Measurements from ENCODE around the gene PJA1. TPM values are rescaled to one million over a fixed set of nuclear protein-coding genes. Genes with fewer than 3 reads are reported as not detected.

PJA1 gene
- total and polyA plus RNA-seq, 9 donors: 76.2 to 90.8 (median 82.1) TPM

DNA sequence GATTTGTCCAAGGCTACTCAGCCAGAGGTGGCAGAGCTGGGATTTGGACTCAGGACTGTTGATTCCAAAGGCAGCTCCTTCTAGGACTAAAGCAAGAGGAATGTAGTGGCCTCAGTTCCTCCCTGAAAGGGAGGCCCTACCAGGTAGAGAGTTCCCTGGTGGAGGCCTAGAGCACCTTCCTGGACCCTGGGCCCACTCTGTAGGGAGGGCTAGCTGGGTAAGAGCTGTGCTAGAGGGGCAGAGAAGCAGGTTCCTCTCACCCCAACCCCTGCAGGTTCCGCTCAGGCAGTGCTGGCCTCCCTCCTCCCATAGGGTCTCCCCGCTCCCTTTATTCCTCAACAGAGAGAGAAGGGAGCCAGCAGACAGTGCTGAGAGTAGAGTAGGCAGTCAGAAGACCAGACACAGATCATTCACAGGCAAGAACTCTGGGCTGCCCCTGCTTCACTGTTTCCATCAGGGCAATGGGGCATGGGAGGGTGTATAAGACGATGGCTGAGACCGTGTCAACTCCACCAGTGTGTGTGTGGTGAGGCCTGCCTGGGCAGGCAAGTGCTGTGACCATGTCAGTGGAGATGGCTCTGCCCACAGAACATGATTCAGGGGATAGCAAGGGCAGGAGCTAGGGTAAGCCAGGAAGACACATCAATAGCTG, 12.4 kb upstream of the PJA1 start:
- WGBS (ENCODE audit: insufficient coverage): 100% methylated on average over 2 of the region's 4 CpGs
- no peaks in the 10 kb centered on the region for H3K36me3 ChIP-seq (ENCODE audit: control insufficient read depth, insufficient read depth, low read length)
- no peaks in the 10 kb centered on the region for H3K9me3 ChIP-seq (replicated peaks; ENCODE audit: control insufficient read depth, low read depth, low read length)
- H3K4me3 ChIP-seq (ENCODE audit: low read length): no peak overlapping the region
- H3K4me1 ChIP-seq (ENCODE audit: control insufficient read depth, insufficient read depth, low read length): no peaks in the 10 kb centered on the region
- no peak overlapping the region for H3K27ac ChIP-seq (ENCODE audit: low read length)
- no peak for DNase-seq
- peaks cover 48% of the 10 kb centered on the region for H3K27me3 ChIP-seq (ENCODE audit: control insufficient read depth, insufficient read depth, low read length)

DNA sequence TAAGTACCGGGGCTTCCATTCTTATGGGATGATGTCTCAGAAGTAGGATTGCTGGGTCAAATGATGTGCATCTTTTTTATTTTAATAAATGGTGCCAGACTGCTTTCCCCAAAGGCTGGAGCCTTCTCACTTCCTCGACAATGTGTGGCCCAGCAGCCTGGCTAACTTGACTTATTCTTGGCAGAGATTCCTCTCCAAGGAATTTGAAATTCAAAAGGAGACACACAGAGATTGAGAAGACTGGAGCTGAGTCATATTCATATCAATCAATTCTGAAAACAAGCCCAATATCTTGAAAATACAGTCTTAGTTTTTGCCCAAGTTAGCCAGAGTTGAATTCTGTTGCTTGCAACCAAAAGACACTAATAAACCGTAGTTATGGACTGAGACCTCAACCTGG, 10.8 kb upstream of the PJA1 start:
- Histone ChIP-seq H3K27me3 (ENCODE audit: control insufficient read depth, insufficient read depth, low read length) (peaks cover 42% of the 10 kb centered on the region), H3K4me3 (ENCODE audit: low read length) (no peak overlapping the region), H3K4me1 (ENCODE audit: control insufficient read depth, insufficient read depth, low read length) (no peaks in the 10 kb centered on the region), H3K36me3 (ENCODE audit: control insufficient read depth, insufficient read depth, low read length) (no peaks in the 10 kb centered on the region), H3K27ac (ENCODE audit: low read length) (no peak overlapping the region), H3K9me3 (replicated peaks; ENCODE audit: control insufficient read depth, low read depth, low read length) (no peaks in the 10 kb centered on the region)
- WGBS (ENCODE audit: insufficient coverage): 72% methylated on average over 2 of the region's 3 CpGs
- no peak for DNase-seq

DNA sequence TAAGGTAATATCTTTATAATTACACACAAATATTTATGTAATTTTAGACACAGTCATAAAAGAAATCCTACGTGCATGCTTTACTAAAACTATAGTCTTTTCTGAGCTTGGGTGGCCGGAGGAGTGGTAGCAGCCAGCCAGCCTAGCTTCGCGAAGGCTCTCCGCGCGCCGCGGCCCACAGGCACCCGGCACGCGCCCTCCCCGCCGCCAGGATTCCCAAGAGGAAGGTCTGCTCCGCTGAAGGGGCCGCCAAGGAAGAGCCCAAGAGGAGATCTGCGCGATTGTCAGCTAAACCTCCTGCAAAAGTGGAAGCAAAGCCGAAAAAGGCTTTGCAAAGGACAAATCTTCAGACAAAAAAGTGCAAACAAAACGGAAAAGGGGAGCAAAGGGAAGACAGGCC, 8.7 kb upstream of the PJA1 start:
- H3K4me3 ChIP-seq (ENCODE audit: low read length): no peak overlapping the region
- WGBS (ENCODE audit: insufficient coverage): 31% methylated on average over 18 of the region's 20 CpGs
- no peak overlapping the region for H3K27ac ChIP-seq (ENCODE audit: low read length)
- no peaks in the 10 kb centered on the region for H3K9me3 ChIP-seq (replicated peaks; ENCODE audit: control insufficient read depth, low read depth, low read length)
- no peaks in the 10 kb centered on the region for H3K36me3 ChIP-seq (ENCODE audit: control insufficient read depth, insufficient read depth, low read length)
- no peak for DNase-seq
- H3K27me3 ChIP-seq (ENCODE audit: control insufficient read depth, insufficient read depth, low read length): peaks cover 28% of the 10 kb centered on the region
- no peaks in the 10 kb centered on the region for H3K4me1 ChIP-seq (ENCODE audit: control insufficient read depth, insufficient read depth, low read length)

DNA sequence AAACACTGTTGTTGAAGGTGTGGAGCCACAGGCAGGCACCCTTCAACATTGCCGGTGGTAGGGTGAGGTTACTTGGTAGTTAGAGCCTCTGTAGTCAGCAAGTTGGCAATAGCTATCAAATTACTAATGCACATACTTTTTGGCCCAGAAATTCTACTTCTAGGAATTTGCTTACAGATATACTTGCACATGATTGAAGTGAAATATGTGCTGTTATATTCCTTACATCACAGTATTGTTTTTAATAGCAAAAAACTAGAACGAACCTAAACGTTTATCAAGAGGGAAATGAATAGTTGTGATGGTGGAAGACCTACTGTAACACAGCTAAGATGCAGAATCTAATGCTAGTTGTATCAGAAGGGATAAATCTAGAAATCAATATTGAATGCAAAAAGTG, 7.7 kb upstream of the PJA1 start:
- Histone ChIP-seq H3K4me3 (ENCODE audit: low read length) (no peak overlapping the region), H3K27ac (ENCODE audit: low read length) (no peak overlapping the region), H3K36me3 (ENCODE audit: control insufficient read depth, insufficient read depth, low read length) (no peaks in the 10 kb centered on the region), H3K27me3 (ENCODE audit: control insufficient read depth, insufficient read depth, low read length) (peaks cover 22% of the 10 kb centered on the region), H3K4me1 (ENCODE audit: control insufficient read depth, insufficient read depth, low read length) (no peaks in the 10 kb centered on the region), H3K9me3 (replicated peaks; ENCODE audit: control insufficient read depth, low read depth, low read length) (no peaks in the 10 kb centered on the region)
- no peak for DNase-seq
- no CpG with 5 or more reads among the region's 3 CpGs for WGBS (ENCODE audit: insufficient coverage)

DNA sequence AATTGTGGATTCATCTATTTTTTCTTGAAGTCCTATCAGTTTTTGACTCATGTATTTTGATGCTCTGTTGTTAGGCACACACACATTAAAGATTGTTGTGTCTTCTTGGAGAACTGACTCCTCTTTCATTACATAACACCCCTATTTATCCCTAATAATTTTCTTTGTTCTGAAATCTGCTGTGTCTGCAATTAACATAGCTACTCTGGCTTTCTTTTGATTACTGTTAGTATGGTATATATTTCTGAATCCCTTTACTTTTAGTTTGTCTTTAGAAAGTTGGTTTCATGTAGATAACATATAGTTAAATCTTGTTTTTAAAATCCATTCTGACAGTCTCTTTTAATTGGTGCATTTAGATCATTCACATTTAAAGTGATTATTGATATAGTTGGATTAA, 5.1 kb upstream of the PJA1 start:
- Histone ChIP-seq H3K4me3 (ENCODE audit: low read length) (no peak overlapping the region), H3K9me3 (replicated peaks; ENCODE audit: control insufficient read depth, low read depth, low read length) (no peaks in the 10 kb centered on the region), H3K36me3 (ENCODE audit: control insufficient read depth, insufficient read depth, low read length) (no peaks in the 10 kb centered on the region), H3K27me3 (ENCODE audit: control insufficient read depth, insufficient read depth, low read length) (peaks cover 9% of the 10 kb centered on the region), H3K4me1 (ENCODE audit: control insufficient read depth, insufficient read depth, low read length) (no peaks in the 10 kb centered on the region), H3K27ac (ENCODE audit: low read length) (no peak overlapping the region)
- DNase-seq: no peak

DNA sequence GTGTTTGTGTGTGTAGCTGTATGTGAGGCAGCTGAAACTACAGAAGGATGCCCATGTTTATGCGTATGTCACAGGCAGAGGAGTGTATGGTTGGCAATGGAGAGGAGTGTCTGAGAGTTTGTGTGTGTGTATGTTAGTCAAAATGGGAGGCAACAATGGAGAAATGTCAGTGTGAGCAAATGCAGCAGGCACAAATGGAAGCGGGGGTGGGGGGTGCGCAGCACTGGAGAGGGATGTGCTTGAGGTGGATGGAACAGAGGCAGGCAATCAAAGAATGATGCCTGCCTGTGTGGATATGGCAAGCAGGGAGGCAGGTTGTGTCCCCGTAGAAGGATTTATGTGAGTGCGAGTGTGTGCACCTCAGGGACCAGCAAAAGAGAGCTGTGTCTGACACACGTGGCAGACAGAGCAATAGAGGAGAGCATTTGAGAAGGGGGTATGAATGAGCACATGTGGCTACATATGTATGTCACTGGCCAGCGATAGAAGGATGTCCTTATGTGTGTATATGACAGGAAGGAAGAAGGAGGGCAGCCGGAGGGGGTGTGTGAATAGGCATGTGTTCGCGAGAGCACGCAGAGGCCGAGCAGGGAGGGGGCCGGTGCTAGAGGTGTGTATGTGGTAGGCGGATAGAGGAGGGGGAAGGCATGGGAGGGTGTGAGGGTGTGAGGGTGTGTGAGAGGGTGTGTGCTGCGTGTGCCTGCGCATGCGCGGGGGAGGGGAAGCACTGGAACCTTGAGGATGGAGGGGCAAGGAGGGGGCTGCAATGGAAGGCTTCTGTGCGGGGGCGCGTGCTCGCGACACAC, 1.1 kb downstream of the PJA1 start:
- Histone ChIP-seq H3K4me1 (ENCODE audit: control insufficient read depth, insufficient read depth, low read length) (no peaks in the 10 kb centered on the region), H3K27me3 (ENCODE audit: control insufficient read depth, insufficient read depth, low read length) (peaks cover 26% of the 10 kb centered on the region), H3K4me3 (ENCODE audit: low read length) (peak overlapping the region; percentile 78), H3K36me3 (ENCODE audit: control insufficient read depth, insufficient read depth, low read length) (peaks cover 16% of the 10 kb centered on the region), H3K9me3 (replicated peaks; ENCODE audit: control insufficient read depth, low read depth, low read length) (no peaks in the 10 kb centered on the region), H3K27ac (ENCODE audit: low read length) (peak overlapping the region; percentile 83)
- peak; percentile 46 for DNase-seq
- 43% methylated on average over 18 of the region's 23 CpGs for WGBS (ENCODE audit: insufficient coverage)

DNA sequence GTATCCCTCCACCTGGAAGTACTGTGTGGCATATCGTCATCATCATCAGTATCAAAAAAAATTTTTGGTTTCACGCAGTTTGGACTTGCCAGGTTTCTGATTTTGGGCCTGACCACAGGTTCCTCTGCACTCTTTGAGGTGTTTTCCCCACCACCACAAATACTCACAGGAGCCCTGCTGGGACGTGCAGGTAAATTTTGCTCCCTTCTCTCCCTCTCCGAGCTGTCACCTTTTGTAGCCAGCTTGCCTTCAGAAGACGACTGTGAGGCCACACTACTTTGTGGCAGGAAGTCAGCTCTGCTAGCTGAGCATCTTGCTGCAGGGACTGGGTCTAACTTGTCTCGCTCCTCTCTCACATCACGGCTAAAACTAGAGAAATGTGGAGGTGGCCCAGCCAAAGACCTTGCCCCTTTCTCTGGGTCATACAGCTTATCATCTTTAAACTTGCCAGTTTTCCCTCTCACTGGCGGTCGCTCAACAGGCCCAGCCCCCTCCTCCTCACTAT, 2.8 kb downstream of the PJA1 start:
- H3K4me1 ChIP-seq (ENCODE audit: control insufficient read depth, insufficient read depth, low read length): peaks cover 10% of the 10 kb centered on the region
- H3K27ac ChIP-seq (ENCODE audit: low read length): no peak overlapping the region
- WGBS (ENCODE audit: insufficient coverage): 75% methylated on average over 9 of the region's 9 CpGs
- no peak for DNase-seq
- H3K9me3 ChIP-seq (replicated peaks; ENCODE audit: control insufficient read depth, low read depth, low read length): no peaks in the 10 kb centered on the region
- H3K36me3 ChIP-seq (ENCODE audit: control insufficient read depth, insufficient read depth, low read length): peaks cover 16% of the 10 kb centered on the region
- H3K4me3 ChIP-seq (ENCODE audit: low read length): no peak overlapping the region
- peaks cover 36% of the 10 kb centered on the region for H3K27me3 ChIP-seq (ENCODE audit: control insufficient read depth, insufficient read depth, low read length)

DNA sequence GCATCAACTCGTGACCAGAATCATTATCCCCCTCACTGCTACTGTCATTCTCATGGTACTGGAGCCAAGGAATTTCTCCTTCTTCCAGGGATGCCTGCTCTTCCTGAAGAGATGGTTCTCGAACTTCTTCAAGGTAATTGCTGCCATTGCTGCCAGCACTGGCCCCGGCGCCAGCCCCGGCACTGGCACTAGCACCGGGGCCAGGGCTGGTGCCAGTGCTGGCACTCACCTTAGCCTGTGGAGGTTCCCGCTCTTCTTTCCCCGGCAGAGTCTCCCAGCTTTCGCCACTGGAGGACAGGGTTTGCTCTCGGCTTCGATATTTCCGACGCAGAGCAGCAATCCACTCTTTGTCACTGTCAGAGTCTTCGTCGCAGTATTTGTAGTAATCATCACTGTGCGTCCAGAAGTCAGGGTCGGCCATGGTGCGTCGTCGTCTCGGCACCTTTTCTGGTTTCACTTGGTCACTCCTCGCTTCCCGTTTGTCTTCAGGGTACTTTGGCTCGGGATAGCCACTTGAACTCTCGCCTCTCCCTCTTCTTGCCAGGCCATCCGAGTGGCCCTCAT, 3.4 kb downstream of the PJA1 start:
- Histone ChIP-seq H3K27ac (ENCODE audit: low read length) (no peak overlapping the region), H3K4me1 (ENCODE audit: control insufficient read depth, insufficient read depth, low read length) (peaks cover 10% of the 10 kb centered on the region), H3K36me3 (ENCODE audit: control insufficient read depth, insufficient read depth, low read length) (peaks cover 16% of the 10 kb centered on the region), H3K4me3 (ENCODE audit: low read length) (no peak overlapping the region), H3K27me3 (ENCODE audit: control insufficient read depth, insufficient read depth, low read length) (peaks cover 38% of the 10 kb centered on the region), H3K9me3 (replicated peaks; ENCODE audit: control insufficient read depth, low read depth, low read length) (no peaks in the 10 kb centered on the region)
- WGBS (ENCODE audit: insufficient coverage): 85% methylated on average over 26 of the region's 26 CpGs
- DNase-seq: no peak

DNA sequence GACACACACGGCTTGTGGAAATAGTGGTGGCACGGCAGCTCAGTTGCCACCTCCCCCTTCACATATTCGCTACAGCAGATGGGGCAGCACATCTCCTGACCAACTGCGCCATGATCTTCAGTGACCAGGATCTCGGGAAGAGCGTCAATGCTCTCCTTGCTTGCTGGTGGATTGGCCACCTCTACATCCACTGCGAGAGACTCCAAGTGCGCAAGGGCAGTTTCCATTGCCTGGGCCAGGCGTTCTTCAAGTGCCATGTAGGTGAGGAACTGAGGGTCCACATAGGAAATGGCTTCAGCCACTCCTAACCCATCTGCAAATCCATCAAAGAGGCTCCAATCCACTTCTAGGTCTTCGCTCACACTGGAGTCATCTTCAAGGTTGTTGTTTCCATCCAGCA, 3.9 kb downstream of the PJA1 start:
- Histone ChIP-seq H3K9me3 (replicated peaks; ENCODE audit: control insufficient read depth, low read depth, low read length) (no peaks in the 10 kb centered on the region), H3K4me3 (ENCODE audit: low read length) (no peak overlapping the region), H3K27ac (ENCODE audit: low read length) (no peak overlapping the region), H3K4me1 (ENCODE audit: control insufficient read depth, insufficient read depth, low read length) (peaks cover 10% of the 10 kb centered on the region), H3K36me3 (ENCODE audit: control insufficient read depth, insufficient read depth, low read length) (peaks cover 16% of the 10 kb centered on the region), H3K27me3 (ENCODE audit: control insufficient read depth, insufficient read depth, low read length) (peaks cover 42% of the 10 kb centered on the region)
- no peak for DNase-seq
- 87% methylated on average over 3 of the region's 10 CpGs for WGBS (ENCODE audit: insufficient coverage)

DNA sequence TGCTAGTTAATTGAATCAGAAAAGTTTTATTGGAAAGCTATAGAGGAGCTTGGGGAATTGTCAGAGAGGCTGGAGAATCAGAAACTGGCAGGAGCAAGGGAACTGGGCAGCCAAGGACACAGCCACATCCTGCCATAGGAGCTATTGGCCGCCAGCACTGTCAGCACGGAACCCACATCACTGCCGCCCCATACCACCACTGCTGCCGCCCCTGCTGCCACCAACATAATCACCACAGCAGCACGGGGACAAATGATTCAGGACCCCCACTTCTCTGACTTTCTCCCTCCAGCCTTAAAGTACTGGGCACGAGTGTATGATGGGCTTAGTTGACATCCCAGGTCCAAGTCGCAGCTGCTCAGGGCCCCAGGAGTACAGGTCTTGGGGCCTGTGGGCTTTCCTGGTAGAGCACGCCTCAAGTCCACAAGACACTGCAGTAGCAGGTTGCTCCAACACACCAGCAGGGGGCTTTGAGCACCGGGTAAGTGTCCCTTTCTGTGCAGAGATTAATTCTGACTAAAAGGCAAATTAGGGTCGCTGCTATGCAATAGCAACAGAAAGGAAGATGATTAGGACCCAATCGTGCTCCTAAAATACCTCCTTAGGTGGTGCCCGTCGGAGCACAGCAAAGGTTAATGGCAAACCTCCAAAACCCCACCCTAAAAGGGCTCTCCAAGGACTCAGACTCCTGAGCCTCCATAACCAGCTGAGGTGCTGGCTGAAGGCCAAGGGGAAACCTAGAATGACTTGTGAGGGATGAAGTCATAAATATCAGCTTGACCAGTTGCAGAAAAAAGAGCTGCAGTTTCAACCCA, 6.9 kb downstream of the PJA1 start:
- peak; percentile 79 for DNase-seq
- 55% methylated on average over 4 of the region's 13 CpGs for WGBS (ENCODE audit: insufficient coverage)
- peaks cover 16% of the 10 kb centered on the region for H3K36me3 ChIP-seq (ENCODE audit: control insufficient read depth, insufficient read depth, low read length)
- no peaks in the 10 kb centered on the region for H3K9me3 ChIP-seq (replicated peaks; ENCODE audit: control insufficient read depth, low read depth, low read length)
- peaks cover 47% of the 10 kb centered on the region for H3K27me3 ChIP-seq (ENCODE audit: control insufficient read depth, insufficient read depth, low read length)
- H3K4me1 ChIP-seq (ENCODE audit: control insufficient read depth, insufficient read depth, low read length): peaks cover 19% of the 10 kb centered on the region
- H3K4me3 ChIP-seq (ENCODE audit: low read length): no peak overlapping the region
- H3K27ac ChIP-seq (ENCODE audit: low read length): peak overlapping the region; percentile 62

All from muscle of leg (tissue), 11 donors.